HEK293 (cell line): ENCODE data around the gene MLLT3.
A peak's percentile ranks its signal among the peaks of the same experiment; 100 is the strongest.

Source experiments
- FEZF1 ChIP-seq: fragments of 450-650 bp; formaldehyde crosslinking; IDR thresholded peaks from 2 replicates; pipeline ENCODE4 v1.5.1; 2016; ENCODE audit warnings: missing biosample characterization, missing genetic modification characterization
- GLIS2 ChIP-seq: fragments of 450-650 bp; formaldehyde crosslinking; IDR thresholded peaks from 2 replicates; pipeline ENCODE4 v1.5.1; 2016; ENCODE audit warnings: missing biosample characterization, missing genetic modification characterization
- KLF8 ChIP-seq: fragments of 450-650 bp; formaldehyde crosslinking; IDR thresholded peaks from 2 replicates; pipeline ENCODE4 v1.5.1; 2016; ENCODE audit warnings: missing biosample characterization, missing genetic modification characterization
- PRDM10 ChIP-seq: fragments of 450-650 bp; formaldehyde crosslinking; IDR thresholded peaks from 2 replicates; pipeline ENCODE4 v1.5.1; 2016; ENCODE audit warnings: missing biosample characterization, missing genetic modification characterization
- REST ChIP-seq: fragments of 450-650 bp; formaldehyde crosslinking; IDR thresholded peaks from 2 replicates; pipeline ENCODE4 v1.5.1; 2016; ENCODE audit warnings: missing biosample characterization, missing genetic modification characterization
- WT1 ChIP-seq: fragments of 450-650 bp; formaldehyde crosslinking; IDR thresholded peaks from 2 replicates; pipeline ENCODE4 v1.5.1; 2016; ENCODE audit warnings: missing biosample characterization, missing genetic modification characterization
- ZBTB48 ChIP-seq: fragments of 450-650 bp; formaldehyde crosslinking; IDR thresholded peaks from 2 replicates; pipeline ENCODE4 v1.5.1; 2016; ENCODE audit warnings: missing biosample characterization, missing genetic modification characterization
- ZBTB49 ChIP-seq: fragments of 450-650 bp; formaldehyde crosslinking; IDR thresholded peaks from 2 replicates; pipeline ENCODE4 v1.5.1; 2016; ENCODE audit warnings: missing biosample characterization, missing genetic modification characterization, low read depth
- ZNF10 ChIP-seq: fragments of 450-650 bp; formaldehyde crosslinking; IDR thresholded peaks from 2 replicates; pipeline ENCODE4 v1.5.1; 2017; ENCODE audit warnings: missing biosample characterization, missing genetic modification characterization
- ZNF26 ChIP-seq: fragments of 450-650 bp; formaldehyde crosslinking; IDR thresholded peaks from 2 replicates; pipeline ENCODE4 v1.5.1; 2016; ENCODE audit warnings: missing biosample characterization, missing genetic modification characterization
- ZNF398 ChIP-seq: fragments of 450-650 bp; formaldehyde crosslinking; IDR thresholded peaks from 2 replicates; pipeline ENCODE4 v1.5.1; 2017; ENCODE audit warnings: missing biosample characterization, missing genetic modification characterization
- ZNF423 ChIP-seq: fragments of 450-650 bp; formaldehyde crosslinking; IDR thresholded peaks from 2 replicates; pipeline ENCODE4 v1.5.1; 2016; ENCODE audit warnings: missing biosample characterization, missing genetic modification characterization
- ZNF518A ChIP-seq: fragments of 450-650 bp; formaldehyde crosslinking; conservative IDR thresholded peaks from 2 replicates; pipeline ENCODE4 v1.5.1; 2016; ENCODE audit warnings: low read depth, missing biosample characterization, missing genetic modification characterization
- ZNF521 ChIP-seq: fragments of 450-650 bp; formaldehyde crosslinking; IDR thresholded peaks from 2 replicates; pipeline ENCODE4 v1.5.1; 2017; ENCODE audit warnings: missing biosample characterization, mild to moderate bottlenecking, missing genetic modification characterization
- ZNF529 ChIP-seq: fragments of 450-650 bp; formaldehyde crosslinking; IDR thresholded peaks from 2 replicates; pipeline ENCODE4 v1.5.1; 2017; ENCODE audit warnings: missing genetic modification characterization, missing biosample characterization; ENCODE audit not compliant: insufficient replicate concordance
- ZNF580 ChIP-seq: fragments of 450-650 bp; formaldehyde crosslinking; IDR thresholded peaks from 2 replicates; pipeline ENCODE4 v1.5.1; 2016; ENCODE audit warnings: missing biosample characterization, missing genetic modification characterization
- ZNF76 ChIP-seq: fragments of 450-650 bp; formaldehyde crosslinking; IDR thresholded peaks from 2 replicates; pipeline ENCODE4; 2016; ENCODE audit warnings: low read depth, missing biosample characterization, missing genetic modification characterization, borderline replicate concordance
- ZNF776 ChIP-seq: fragments of 450-650 bp; formaldehyde crosslinking; IDR thresholded peaks from 2 replicates; pipeline ENCODE4 v1.5.0; 2017; ENCODE audit warnings: missing biosample characterization, missing genetic modification characterization, borderline replicate concordance
- ZNF777 ChIP-seq: fragments of 450-650 bp; formaldehyde crosslinking; IDR thresholded peaks from 2 replicates; pipeline ENCODE4 v1.5.1; 2017; ENCODE audit warnings: missing biosample characterization, missing genetic modification characterization, borderline replicate concordance
- ZSCAN30 ChIP-seq: fragments of 450-650 bp; IDR thresholded peaks from 2 replicates; pipeline ENCODE4 v1.5.1; 2018; ENCODE audit warnings: missing biosample characterization, mild to moderate bottlenecking, missing genetic modification characterization, moderate library complexity
- ZXDB ChIP-seq: fragments of 450-650 bp; formaldehyde crosslinking; IDR thresholded peaks from 2 replicates; pipeline ENCODE4 v1.5.1; 2016; ENCODE audit warnings: missing biosample characterization, missing genetic modification characterization

MLLT3 gene

GRCh38 chr9:20496328-20496727 is 126.0 kb downstream of the MLLT3 start (continued):
- TF ChIP-seq WT1 (peak; percentile 100), GLIS2 (tag by site-specific recombination) (no peak), ZNF26 (tag by site-specific recombination) (no peak), REST (tag by site-specific recombination) (no peak), ZNF76 (0 out of 2 replicates have a peak, but pooled peaks have one; percentile 30), ZNF518A (tag by site-specific recombination) (no peak), ZNF398 (tag by site-specific recombination) (no peak), FEZF1 (tag by site-specific recombination) (peak; percentile 54), KLF8 (tag by site-specific recombination) (peak; percentile 62), ZNF777 (tag by site-specific recombination) (no peak), ZNF776 (no peak), ZNF580 (tag by site-specific recombination) (no peak), ZNF423 (tag by site-specific recombination) (no peak), ZSCAN30 (tag by site-specific recombination) (0 out of 2 replicates have a peak, but pooled peaks have one; percentile 47), ZNF521 (tag by site-specific recombination) (no peak), PRDM10 (tag by site-specific recombination) (no peak), ZNF529 (no peak), ZBTB49 (no peak), ZXDB (no peak), ZNF10 (tag by site-specific recombination) (no peak), ZBTB48 (tag by site-specific recombination) (no peak)
